ENCODE data around the gene CIAO1.
A peak's percentile ranks its signal among the peaks of the same experiment; 100 is the strongest.
"Not testable (repeated sequence)": the region's sequence is repeated elsewhere in the genome, so short reads cannot be mapped to it uniquely, and the experiment has no call there.

Gene CIAO1

GRCh38 chr2:96250188-96250587 lies 15.8 kb upstream of the CIAO1 start:
- no peak for DNase-seq

- peak in 1 of 2 donors; percentile 24 for DNase-seq
Observed at GRCh38 chr2:96251721-96252292, 14.2 kb upstream of the CIAO1 start.

- DNase-seq: no peak
Observed at GRCh38 chr2:96252526-96252925, 13.5 kb upstream of the CIAO1 start.

GRCh38 chr2:96253006-96253405 lies 13.0 kb upstream of the CIAO1 start:
- no peak for DNase-seq

- DNase-seq: no peak
Observed at GRCh38 chr2:96254571-96254970, 11.5 kb upstream of the CIAO1 start.

- DNase-seq: no peak
Observed at GRCh38 chr2:96256611-96257113, 9.4 kb upstream of the CIAO1 start.

GRCh38 chr2:96257744-96258143 lies 8.3 kb upstream of the CIAO1 start:
- DNase-seq: not testable (repeated sequence)

GRCh38 chr2:96258166-96259022 lies 7.6 kb upstream of the CIAO1 start:
- DNase-seq: no peak

GRCh38 chr2:96259497-96259921 lies 6.5 kb upstream of the CIAO1 start:
- no peak for DNase-seq

GRCh38 chr2:96260387-96261260 lies 5.4 kb upstream of the CIAO1 start:
- DNase-seq: peak; percentile 32 to 64

- no peak for DNase-seq
Observed at GRCh38 chr2:96261328-96262003, 4.6 kb upstream of the CIAO1 start.

- DNase-seq: no peak
Observed at GRCh38 chr2:96262306-96262705, 3.7 kb upstream of the CIAO1 start.

GRCh38 chr2:96264086-96264485 lies 1.9 kb upstream of the CIAO1 start:
- DNase-seq: no peak

- peak in 1 of 2 donors; percentile 40 for DNase-seq
Observed at GRCh38 chr2:96264656-96265348, 1.2 kb upstream of the CIAO1 start.

GRCh38 chr2:96265349-96265839 lies 631 bp upstream of the CIAO1 start:
- DNase-seq: peak; percentile 17 to 42

GRCh38 chr2:96267159-96267971 lies 1.3 kb downstream of the CIAO1 start:
- DNase-seq: peak; percentile 40 to 45

- DNase-seq: no peak
Observed at GRCh38 chr2:96271995-96272394, 6.0 kb downstream of the CIAO1 start.

GRCh38 chr2:96273763-96274162 lies 7.7 kb downstream of the CIAO1 start:
- no peak for DNase-seq

- DNase-seq: no peak
Observed at GRCh38 chr2:96274355-96275056, 8.5 kb downstream of the CIAO1 start.

All from CD4-positive, alpha-beta T cell treated with Interleukin-4 for 1 hour (primary cell).